NCI-H748 (cell line): ENCODE data around the gene GSTP1.
"Not testable (repeated sequence)": the region's sequence is repeated elsewhere in the genome, so short reads cannot be mapped to it uniquely, and the experiment has no call there.

ENCODE experiments used
- DNase-seq: peaks from one replicate; lab custom pipeline; 2025; ENCODE audit not compliant: unreplicated experiment; lab: John Stamatoyannopoulos, UW

Gene GSTP1

GRCh38 chr11:67613313-67613959 lies 29.8 kb downstream of the GSTP1 start:
- DNase-seq, result no peak

- peak; percentile 54 for DNase-seq
Measured at GRCh38 chr11:67613960-67614715, 30.5 kb downstream of the GSTP1 start.

- DNase-seq, result peak; percentile 54
Measured at GRCh38 chr11:67614730-67615714, 31.4 kb downstream of the GSTP1 start.

- DNase-seq, result no peak
Measured at GRCh38 chr11:67615728-67616430, 32.3 kb downstream of the GSTP1 start.

GRCh38 chr11:67616431-67617242 lies 33.0 kb downstream of the GSTP1 start:
- no peak for DNase-seq

- no peak for DNase-seq
Measured at GRCh38 chr11:67617243-67617953, 33.8 kb downstream of the GSTP1 start.

GRCh38 chr11:67618901-67619659 lies 35.5 kb downstream of the GSTP1 start:
- not testable (repeated sequence) for DNase-seq

GRCh38 chr11:67619683-67620618 lies 36.3 kb downstream of the GSTP1 start:
- DNase-seq, result peak; percentile 70

GRCh38 chr11:67620621-67621020 lies 37.0 kb downstream of the GSTP1 start:
- peak; percentile 65 for DNase-seq

- not testable (repeated sequence) for DNase-seq
Measured at GRCh38 chr11:67621928-67622327, 38.3 kb downstream of the GSTP1 start.

GRCh38 chr11:67622905-67623304 lies 39.3 kb downstream of the GSTP1 start:
- not testable (repeated sequence) for DNase-seq

- DNase-seq, result not testable (repeated sequence)
Measured at GRCh38 chr11:67623795-67624194, 40.2 kb downstream of the GSTP1 start.

- DNase-seq, result not testable (repeated sequence)
Measured at GRCh38 chr11:67626131-67626833, 42.7 kb downstream of the GSTP1 start.

- no peak for DNase-seq
Measured at GRCh38 chr11:67626970-67627369, 43.4 kb downstream of the GSTP1 start.

GRCh38 chr11:67627441-67627811 lies 43.8 kb downstream of the GSTP1 start:
- DNase-seq, result no peak

GRCh38 chr11:67627812-67628624 lies 44.4 kb downstream of the GSTP1 start:
- DNase-seq, result no peak
